GM12878 (cell line): ENCODE measurements around the gene KLF4.

Source experiments
- FOXM1 ChIP-seq: IDR thresholded peaks from 2 replicates; pipeline ENCODE4 v1.6.1; 2012; ENCODE audit warnings: low read depth, mild to moderate bottlenecking, inconsistent platforms, low read length, moderate library complexity
- POLR2A ChIP-seq: IDR thresholded peaks from 2 replicates; pipeline ENCODE4 v1.6.1; 2011; ENCODE audit warnings: low read depth, mild to moderate bottlenecking, low read length
- SRF ChIP-seq, 2 experiments: IDR thresholded peaks; 2 replicates each; pipeline ENCODE4 v1.6.1; 2011; ENCODE audit warnings: low read depth in 2 of 2, low read length in 2 of 2, mild to moderate bottlenecking in 1 of 2, moderate library complexity in 1 of 2
- ZZZ3 ChIP-seq: IDR thresholded peaks from 2 replicates; pipeline ENCODE4 v1.6.1; 2011; ENCODE audit warnings: low read depth; ENCODE audit not compliant: control insufficient read depth, insufficient read length
- TF ChIP-seq, protein P1 (sequence below): IDR thresholded peaks from 2 replicates; pipeline ENCODE4 v1.6.1; 2012; ENCODE audit warnings: low read length, inconsistent platforms

DNA sequence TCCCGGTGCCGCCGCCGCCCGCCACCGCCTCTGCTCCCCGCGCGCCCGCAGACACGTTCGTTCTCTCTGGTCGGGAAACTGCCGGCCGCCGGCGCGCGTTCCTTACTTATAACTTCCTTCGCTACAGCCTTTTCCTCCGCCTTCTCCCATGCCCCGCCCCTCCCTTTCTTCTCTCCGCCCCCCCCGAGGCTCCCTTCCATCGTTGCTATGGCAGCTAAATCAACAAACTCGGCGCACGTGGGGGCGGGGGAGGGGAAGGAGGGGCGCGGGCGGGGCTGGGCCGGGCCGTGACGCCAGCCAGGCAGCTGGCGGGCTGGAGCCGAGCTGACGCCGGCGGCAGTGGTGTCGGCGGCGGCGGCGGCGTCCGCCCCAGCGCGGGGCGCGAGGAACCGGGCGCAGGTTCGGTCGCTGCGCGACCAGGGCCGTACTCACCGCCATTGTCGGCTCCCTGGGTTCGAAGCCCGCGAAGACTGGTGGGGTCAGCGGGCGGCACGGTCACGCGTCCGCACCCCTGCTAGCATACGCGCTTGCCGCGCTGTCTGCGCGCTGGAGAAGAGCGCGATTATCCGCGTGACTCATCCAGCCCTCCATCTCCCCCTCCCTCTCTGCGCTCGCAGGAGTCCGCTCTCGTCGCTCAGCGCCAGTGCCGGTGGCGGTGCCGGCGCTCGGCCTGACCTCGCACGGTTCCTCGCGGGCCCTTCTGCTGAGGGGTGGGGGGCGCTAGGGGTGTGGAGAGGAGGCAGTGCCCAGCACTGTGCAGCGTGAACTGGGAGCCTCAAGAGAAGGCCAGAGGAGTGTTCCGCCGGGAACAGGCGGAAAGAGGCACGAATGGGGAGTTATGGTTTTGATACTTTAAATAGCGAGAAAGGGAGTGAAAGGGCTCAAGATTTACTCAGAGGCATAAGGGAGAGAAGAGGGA lies at the start of gene KLF4:
- no peak for TF ChIP-seq POLR2A
- TF ChIP-seq, protein P1, sequence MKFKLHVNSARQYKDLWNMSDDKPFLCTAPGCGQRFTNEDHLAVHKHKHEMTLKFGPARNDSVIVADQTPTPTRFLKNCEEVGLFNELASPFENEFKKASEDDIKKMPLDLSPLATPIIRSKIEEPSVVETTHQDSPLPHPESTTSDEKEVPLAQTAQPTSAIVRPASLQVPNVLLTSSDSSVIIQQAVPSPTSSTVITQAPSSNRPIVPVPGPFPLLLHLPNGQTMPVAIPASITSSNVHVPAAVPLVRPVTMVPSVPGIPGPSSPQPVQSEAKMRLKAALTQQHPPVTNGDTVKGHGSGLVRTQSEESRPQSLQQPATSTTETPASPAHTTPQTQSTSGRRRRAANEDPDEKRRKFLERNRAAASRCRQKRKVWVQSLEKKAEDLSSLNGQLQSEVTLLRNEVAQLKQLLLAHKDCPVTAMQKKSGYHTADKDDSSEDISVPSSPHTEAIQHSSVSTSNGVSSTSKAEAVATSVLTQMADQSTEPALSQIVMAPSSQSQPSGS, result no peak
- TF ChIP-seq ZZZ3, result no peak
- no peak for TF ChIP-seq FOXM1
- no peak for TF ChIP-seq SRF (IDR thresholded peaks at IDR 0.05; ENCODE audit: low read depth in 2 of 2, low read length in 2 of 2)
